G401 (cell line): ENCODE data around the gene TFAM. TPM values are rescaled to one million over a fixed set of nuclear protein-coding genes. Genes with fewer than 3 reads are reported as not detected.
"Not testable (repeated sequence)": the region's sequence is repeated elsewhere in the genome, so short reads cannot be mapped to it uniquely, and the experiment has no call there.

Experiments
- DNase-seq: peaks from one replicate; pipeline ENCODE4 v3.0.0-alpha.2; 2015; ENCODE audit warnings: low spot score
- in situ Hi-C: cut with HindIII; loops from 2 replicates; pipeline ENCODE4 v1.10.0; 2016; ENCODE audit warnings: low sequenced_read_pairs, mixed read lengths
- total RNA-seq: library from RNA; depleted of rRNA; stranded (reverse); fragments of >200 nt; shearing (Covaris generic); gene quantifications from 2 replicates; pipeline ENCODE4 v1.2.3, GENCODE V29; 2014; rRNA removed

The TFAM gene
- total RNA-seq, 1 experiment from 2014 or later = 102 TPM

- in situ Hi-C loops = no loop called here
- no peak for DNase-seq
These were observed 39.0 kb downstream of the TFAM start for GRCh38 chr10:58424176-58424575.

- DNase-seq, in situ Hi-C loops: not testable (repeated sequence)
These were observed 43.2 kb downstream of the TFAM start for GRCh38 chr10:58428436-58428835.

GRCh38 chr10:58431903-58432302 is 46.7 kb downstream of the TFAM start:
- DNase-seq = no peak
- in situ Hi-C loops = no loop called here

- in situ Hi-C loops = no loop called here
- no peak for DNase-seq
These were observed 47.9 kb downstream of the TFAM start for GRCh38 chr10:58433066-58433465.

- in situ Hi-C loops = no loop called here
- no peak for DNase-seq
These were observed 48.4 kb downstream of the TFAM start for GRCh38 chr10:58433571-58433970.

- in situ Hi-C loops = no loop called here
These were observed 50.2 kb downstream of the TFAM start for GRCh38 chr10:58435297-58435985.

GRCh38 chr10:58436071-58436470 is 50.9 kb downstream of the TFAM start:
- no peak for DNase-seq
- in situ Hi-C loops = no loop called here

More at GRCh38 chr10:58435297-58435985, 50.2 kb downstream of the TFAM start:
- no peak for DNase-seq

DNA sequence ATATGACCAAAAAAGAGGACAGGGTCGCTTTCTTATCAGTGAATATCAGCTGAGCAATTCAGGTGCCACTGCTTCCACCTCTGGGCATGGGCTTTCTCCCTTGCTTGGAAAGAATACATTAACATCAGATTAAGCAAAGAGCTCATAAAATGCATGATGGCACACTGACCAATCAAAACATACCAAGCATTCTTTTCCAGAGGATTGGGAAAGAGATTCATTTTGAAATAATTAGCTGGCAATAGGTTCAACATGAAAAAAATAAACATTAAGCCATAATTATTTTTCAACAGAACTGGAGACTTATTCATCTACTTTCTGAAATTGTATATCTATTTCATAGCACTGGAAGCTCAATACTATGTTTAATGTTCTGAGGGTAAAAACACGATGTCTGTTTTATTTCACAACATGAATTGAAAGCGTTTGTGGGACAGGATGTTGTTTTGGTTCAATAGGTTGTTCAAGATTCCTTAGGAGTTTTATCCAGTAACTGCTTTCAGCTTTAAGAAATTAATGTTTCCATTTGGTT is 53.2 kb downstream of the TFAM start:
- in situ Hi-C loops = no loop called here
- no peak for DNase-seq

DNA sequence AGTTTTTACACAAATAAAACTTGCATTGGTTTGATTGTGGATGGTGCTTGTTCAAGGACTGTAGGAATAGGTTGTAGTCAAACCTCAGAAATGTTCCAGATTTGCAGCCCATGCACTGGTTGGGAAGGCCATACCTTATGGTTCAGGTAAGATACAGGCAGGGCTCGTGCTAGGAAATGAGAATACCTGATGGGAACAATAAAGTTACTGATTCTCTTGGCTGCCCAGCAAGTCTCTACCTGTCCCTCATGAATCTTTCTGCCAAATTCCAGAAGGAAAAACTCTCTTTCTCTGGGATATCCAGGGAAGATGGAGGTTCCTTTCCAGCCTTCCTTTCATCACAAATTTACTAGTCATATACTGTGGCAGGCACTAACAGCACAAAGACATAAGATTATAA is 53.8 kb downstream of the TFAM start:
- in situ Hi-C loops = no loop called here
- DNase-seq = no peak

DNA sequence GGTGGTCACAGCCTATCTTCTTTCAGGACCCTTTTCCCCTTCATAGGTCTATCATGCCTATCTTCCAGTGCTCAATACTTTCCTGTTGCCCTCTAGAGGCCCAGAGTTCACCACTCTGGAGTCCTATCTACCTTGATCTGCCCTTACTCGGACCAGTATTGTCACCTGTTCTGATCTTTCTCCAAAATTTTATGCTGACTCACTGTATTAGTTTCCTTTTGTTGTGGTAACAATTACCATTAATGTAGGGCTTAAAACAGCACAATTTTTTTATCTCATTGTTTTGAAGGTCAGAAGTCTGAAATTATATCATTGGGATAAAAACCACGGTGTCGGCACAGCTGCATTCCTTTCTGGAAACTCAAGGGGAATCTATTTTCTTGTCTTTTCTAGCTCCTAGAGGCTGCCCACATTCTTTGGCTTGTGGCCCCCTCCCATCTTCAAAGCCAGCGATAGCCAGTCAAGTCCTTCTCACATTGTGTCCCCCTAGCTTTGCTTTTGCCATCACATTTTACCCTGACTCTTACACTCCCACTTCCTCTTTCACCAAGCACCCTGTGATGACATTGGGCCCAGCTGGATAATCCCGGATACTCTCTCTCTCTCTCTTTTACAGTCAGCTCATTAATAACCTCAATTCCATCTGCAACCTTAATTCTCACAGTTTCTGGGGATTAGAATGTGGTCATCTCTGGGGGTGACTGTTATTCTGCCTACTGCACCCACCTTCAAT is 54.6 kb downstream of the TFAM start:
- in situ Hi-C loops = no loop called here
- no peak for DNase-seq

- in situ Hi-C loops = no loop called here
- DNase-seq = no peak
These were observed 55.3 kb downstream of the TFAM start for GRCh38 chr10:58440484-58440883.

GRCh38 chr10:58444321-58444720 is 59.1 kb downstream of the TFAM start:
- in situ Hi-C loops = no loop called here
- no peak for DNase-seq

DNA sequence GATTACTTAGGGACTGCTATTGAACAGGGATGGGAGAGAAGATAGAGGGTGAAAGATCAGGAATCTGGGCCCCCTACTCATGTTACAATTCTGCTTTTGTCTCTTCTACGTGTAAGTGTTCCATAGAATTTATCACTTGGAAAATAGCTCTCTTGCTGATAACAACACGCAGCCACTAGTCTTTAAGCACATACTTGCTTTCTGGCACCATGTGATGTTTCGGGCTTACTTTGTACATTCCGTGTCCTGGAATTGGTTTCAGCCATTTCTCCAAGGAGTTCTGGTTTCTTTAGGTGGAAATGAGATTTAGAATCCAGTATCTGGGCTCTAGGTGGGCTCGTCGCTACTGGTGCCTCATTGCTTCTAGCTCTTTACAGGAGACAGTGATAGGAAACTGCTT is 59.7 kb downstream of the TFAM start:
- in situ Hi-C loops = no loop called here
- no peak for DNase-seq

DNA sequence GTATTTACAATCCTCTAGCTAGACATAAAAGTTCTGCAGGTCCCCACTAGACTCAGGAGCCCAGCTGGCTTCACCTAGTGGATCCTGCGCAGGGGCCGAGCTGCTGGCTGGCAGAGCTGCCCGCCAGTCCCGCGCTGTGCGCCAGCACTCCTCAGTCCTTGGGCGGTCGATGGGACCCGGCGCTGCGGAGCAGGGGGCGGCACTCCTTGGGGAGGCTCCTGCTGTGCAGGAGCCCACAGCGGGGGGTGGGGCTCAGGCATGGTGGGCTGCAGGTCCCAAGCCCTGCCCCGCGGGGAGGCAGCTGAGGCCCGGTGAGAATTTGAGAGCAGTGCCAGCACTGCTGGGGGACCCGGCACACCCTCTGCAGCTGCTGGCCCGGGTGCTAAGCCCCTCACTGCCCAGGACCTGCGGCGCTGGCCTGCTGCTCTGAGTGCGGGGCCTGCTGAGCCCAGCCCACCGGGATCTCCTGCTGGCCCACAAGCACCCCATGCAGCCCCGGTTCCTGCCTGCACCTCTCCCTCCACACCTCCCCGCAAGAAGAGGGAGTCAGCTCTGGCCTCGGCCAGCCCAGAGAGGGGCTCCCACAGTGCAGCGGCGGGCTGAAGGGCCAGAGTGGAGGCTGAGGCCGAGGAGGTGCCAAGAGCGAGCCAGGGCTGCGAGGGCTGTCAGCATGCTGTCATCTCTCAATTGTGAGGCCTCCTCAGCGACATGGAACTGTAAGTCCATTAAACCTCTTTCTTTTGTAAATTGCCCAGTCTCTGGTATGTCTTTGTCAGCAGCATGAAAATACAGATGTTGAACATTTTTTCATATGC is 63.1 kb downstream of the TFAM start:
- in situ Hi-C loops = no loop called here
- no peak for DNase-seq

Other genes with a start within 250 kb of the TFAM start
- gene IPMK, start 117.5 kb upstream of the TFAM start, total RNA-seq = 1.4 and 1.9 TPM in 2 replicates
- 39.6 and 44.6 TPM in 2 replicates for gene CISD1, start 116.2 kb upstream of the TFAM start, total RNA-seq
- 15.3 and 20.7 TPM in 2 replicates for gene UBE2D1, start 50.4 kb upstream of the TFAM start, total RNA-seq
- gene BICC1, start 127.5 kb downstream of the TFAM start, total RNA-seq = 0.25 TPM in 1 of 2 replicates, not detected in the other